Measurements from ENCODE around the gene EXOC3L2. TPM values are rescaled to one million over a fixed set of nuclear protein-coding genes. Genes with fewer than 3 reads are reported as not detected.

Gene EXOC3L2
- total RNA-seq, 1 experiment from 2014 or later: not detected

DNA sequence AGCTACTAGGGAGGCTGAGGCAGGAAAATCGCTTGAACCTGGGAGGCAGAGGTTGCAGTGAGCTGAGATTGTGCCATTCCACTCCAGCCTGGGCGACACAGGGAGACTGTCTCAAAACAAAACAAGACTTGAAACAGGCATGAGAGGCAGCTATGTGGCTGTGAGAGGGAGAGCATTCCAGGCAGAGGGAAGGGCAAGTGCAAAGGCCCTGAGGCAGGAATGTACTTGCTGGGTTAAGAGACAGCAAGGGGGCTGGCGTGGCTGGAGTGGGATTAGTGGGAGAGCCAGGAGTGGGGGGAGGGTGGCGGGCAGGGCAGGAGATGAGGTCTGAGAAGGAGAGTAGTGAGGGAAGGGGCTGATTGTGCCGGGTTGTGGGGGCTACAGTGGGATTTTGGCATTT lies 21.3 kb downstream of the EXOC3L2 start:
- no peak overlapping the region for H3K9ac ChIP-seq (ENCODE audit: low read length)
- H3K4me2 ChIP-seq (ENCODE audit: low read depth, low read length, poor library complexity, severe bottlenecking): no peak overlapping the region
- no peaks in the 10 kb centered on the region for H3K4me1 ChIP-seq (ENCODE audit: low read length)
- H3K36me3 ChIP-seq (ENCODE audit: insufficient read depth, low read length): no peaks in the 10 kb centered on the region
- DNase-seq: no peak
- no peaks in the 10 kb centered on the region for H3K79me2 ChIP-seq (ENCODE audit: low read length)
- H4K20me1 ChIP-seq (ENCODE audit: insufficient read depth, low read depth, low read length): no peaks in the 10 kb centered on the region
- H2AFZ ChIP-seq (ENCODE audit: low read length): no peak overlapping the region
- no peak overlapping the region for H3K27ac ChIP-seq (ENCODE audit: low read length)
- no peaks in the 10 kb centered on the region for H3K9me2 ChIP-seq (replicated peaks; ENCODE audit: insufficient read depth, low read length)
- no peaks in the 10 kb centered on the region for H3K9me3 ChIP-seq (ENCODE audit: low read length)
- H3K4me3 ChIP-seq (ENCODE audit: low read length): no peak overlapping the region
- no peaks in the 10 kb centered on the region for H3K27me3 ChIP-seq (ENCODE audit: low read length)

DNA sequence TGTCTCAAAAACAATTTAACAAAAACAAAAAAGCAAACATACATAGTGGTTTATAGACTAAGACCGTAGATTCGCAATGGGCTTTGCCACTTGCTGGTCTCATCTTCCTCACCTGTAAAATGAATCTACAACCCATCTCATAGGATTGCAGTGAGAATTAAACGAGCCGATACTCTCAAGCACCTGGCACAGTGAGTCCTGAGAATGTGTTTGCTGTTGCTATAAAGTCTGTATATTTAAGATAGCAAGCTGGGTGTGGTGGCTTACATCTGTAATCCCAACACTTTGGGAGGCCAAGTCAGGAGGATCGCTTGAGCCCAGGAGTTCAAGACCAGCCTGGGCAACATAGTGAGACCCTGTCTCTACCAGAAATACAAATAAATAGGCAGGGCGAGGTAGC lies 22.5 kb downstream of the EXOC3L2 start:
- H3K4me2 ChIP-seq (ENCODE audit: low read depth, low read length, poor library complexity, severe bottlenecking): no peak overlapping the region
- H3K9me2 ChIP-seq (replicated peaks; ENCODE audit: insufficient read depth, low read length): no peaks in the 10 kb centered on the region
- H3K36me3 ChIP-seq (ENCODE audit: insufficient read depth, low read length): no peaks in the 10 kb centered on the region
- H3K9ac ChIP-seq (ENCODE audit: low read length): no peak overlapping the region
- H3K4me1 ChIP-seq (ENCODE audit: low read length): no peaks in the 10 kb centered on the region
- no peak overlapping the region for H2AFZ ChIP-seq (ENCODE audit: low read length)
- no peak overlapping the region for H3K4me3 ChIP-seq (ENCODE audit: low read length)
- no peaks in the 10 kb centered on the region for H3K27me3 ChIP-seq (ENCODE audit: low read length)
- H3K9me3 ChIP-seq (ENCODE audit: low read length): no peaks in the 10 kb centered on the region
- H3K27ac ChIP-seq (ENCODE audit: low read length): no peak overlapping the region
- no peaks in the 10 kb centered on the region for H4K20me1 ChIP-seq (ENCODE audit: insufficient read depth, low read depth, low read length)
- H3K79me2 ChIP-seq (ENCODE audit: low read length): no peaks in the 10 kb centered on the region
- no peak for DNase-seq

DNA sequence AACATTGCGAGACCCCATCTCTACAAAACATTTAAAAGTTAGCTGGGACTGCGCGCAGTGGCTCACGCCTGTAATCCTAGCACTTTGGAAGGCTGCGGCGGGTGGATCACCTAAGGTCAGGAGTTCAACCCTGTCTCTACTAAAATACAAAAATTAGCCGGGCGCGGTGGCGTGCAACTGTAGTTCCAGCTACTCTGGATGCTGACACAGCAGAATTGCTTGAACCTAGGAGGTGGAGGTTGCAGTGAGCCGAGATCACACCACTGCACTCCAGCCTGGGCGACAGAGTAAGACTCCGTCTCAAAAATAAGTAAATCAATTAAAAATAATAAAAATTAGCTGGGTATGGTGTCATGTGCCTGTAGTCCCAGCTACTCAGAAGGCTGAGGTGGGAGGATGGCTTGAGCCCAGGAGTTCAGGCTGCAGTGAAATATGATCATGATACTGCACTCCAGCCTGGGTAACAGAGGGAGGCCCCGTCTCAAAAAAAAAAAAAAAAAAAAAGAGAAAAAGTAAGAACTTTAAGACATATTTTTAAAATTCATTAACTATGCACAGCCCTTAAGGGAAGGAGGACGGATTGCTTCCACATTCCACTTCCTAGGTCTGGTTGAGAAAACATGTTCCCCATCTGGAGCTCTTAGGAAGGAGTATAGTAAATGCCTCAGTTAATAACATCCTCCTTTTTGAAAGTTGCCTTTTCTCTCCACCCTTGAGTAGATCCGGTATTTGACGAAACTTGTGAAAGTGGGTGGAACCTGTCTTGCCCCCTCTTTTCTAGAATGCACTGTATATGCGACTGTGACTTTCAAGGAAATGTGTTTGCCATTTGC lies 26.1 kb downstream of the EXOC3L2 start:
- Histone ChIP-seq H3K9me3 (ENCODE audit: low read length) (no peaks in the 10 kb centered on the region), H2AFZ (ENCODE audit: low read length) (no peak overlapping the region), H3K36me3 (ENCODE audit: insufficient read depth, low read length) (no peaks in the 10 kb centered on the region), H3K27me3 (ENCODE audit: low read length) (no peaks in the 10 kb centered on the region), H3K9me2 (replicated peaks; ENCODE audit: insufficient read depth, low read length) (no peaks in the 10 kb centered on the region), H3K4me1 (ENCODE audit: low read length) (no peaks in the 10 kb centered on the region), H3K4me3 (ENCODE audit: low read length) (no peak overlapping the region), H3K9ac (ENCODE audit: low read length) (no peak overlapping the region), H3K27ac (ENCODE audit: low read length) (no peak overlapping the region), H3K4me2 (ENCODE audit: low read depth, low read length, poor library complexity, severe bottlenecking) (no peak overlapping the region), H4K20me1 (ENCODE audit: insufficient read depth, low read depth, low read length) (no peaks in the 10 kb centered on the region), H3K79me2 (ENCODE audit: low read length) (no peaks in the 10 kb centered on the region)
- no peak for DNase-seq

DNA sequence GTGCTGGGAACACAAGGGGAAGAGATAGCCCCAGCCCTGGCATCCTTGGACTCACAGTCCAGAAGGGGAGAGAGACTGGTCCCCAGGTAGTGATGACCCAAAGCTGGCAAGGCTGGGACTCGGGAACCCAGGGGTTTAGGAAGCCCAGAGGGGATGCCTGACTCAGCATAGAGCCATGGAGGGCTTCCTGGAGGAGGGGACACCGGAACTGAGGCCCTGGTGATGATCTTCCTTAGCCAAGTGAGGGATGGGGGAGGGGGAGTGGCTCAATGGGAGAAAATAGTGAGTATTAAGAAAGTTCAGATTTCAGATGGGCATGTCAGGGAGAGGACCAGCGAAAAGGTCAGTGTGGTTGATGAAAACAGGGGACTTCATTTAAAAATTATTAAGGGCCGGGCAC lies 26.8 kb downstream of the EXOC3L2 start:
- no peaks in the 10 kb centered on the region for H3K9me3 ChIP-seq (ENCODE audit: low read length)
- no peaks in the 10 kb centered on the region for H3K4me1 ChIP-seq (ENCODE audit: low read length)
- no peak overlapping the region for H3K4me3 ChIP-seq (ENCODE audit: low read length)
- no peak overlapping the region for H3K27ac ChIP-seq (ENCODE audit: low read length)
- H3K79me2 ChIP-seq (ENCODE audit: low read length): no peaks in the 10 kb centered on the region
- no peak overlapping the region for H3K4me2 ChIP-seq (ENCODE audit: low read depth, low read length, poor library complexity, severe bottlenecking)
- no peaks in the 10 kb centered on the region for H4K20me1 ChIP-seq (ENCODE audit: insufficient read depth, low read depth, low read length)
- no peak for DNase-seq
- no peak overlapping the region for H2AFZ ChIP-seq (ENCODE audit: low read length)
- H3K36me3 ChIP-seq (ENCODE audit: insufficient read depth, low read length): no peaks in the 10 kb centered on the region
- H3K9ac ChIP-seq (ENCODE audit: low read length): no peak overlapping the region
- no peaks in the 10 kb centered on the region for H3K9me2 ChIP-seq (replicated peaks; ENCODE audit: insufficient read depth, low read length)
- no peaks in the 10 kb centered on the region for H3K27me3 ChIP-seq (ENCODE audit: low read length)

DNA sequence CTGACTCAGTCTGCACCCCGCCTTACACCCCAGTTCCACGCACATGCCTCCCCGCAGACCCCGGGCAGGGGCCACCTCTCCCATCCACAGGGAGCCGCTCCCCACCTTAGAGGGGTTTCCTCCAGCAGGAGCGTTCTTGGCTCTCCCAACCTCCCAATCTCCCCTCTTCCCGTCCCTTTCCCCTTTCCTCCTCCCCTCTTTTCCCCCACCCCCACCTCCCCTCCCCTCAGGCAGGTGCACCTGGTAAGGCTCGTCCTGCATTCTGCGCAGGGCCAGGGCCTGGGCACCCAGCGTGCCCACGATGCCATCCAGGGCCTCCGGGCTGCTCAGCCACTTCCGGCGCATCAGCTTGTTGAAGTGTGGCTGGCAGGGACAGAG lies 27.3 kb downstream of the EXOC3L2 start:
- Histone ChIP-seq H3K9ac (ENCODE audit: low read length) (no peak overlapping the region), H3K4me2 (ENCODE audit: low read depth, low read length, poor library complexity, severe bottlenecking) (no peak overlapping the region), H3K9me2 (replicated peaks; ENCODE audit: insufficient read depth, low read length) (no peaks in the 10 kb centered on the region), H3K4me3 (ENCODE audit: low read length) (no peak overlapping the region), H4K20me1 (ENCODE audit: insufficient read depth, low read depth, low read length) (no peaks in the 10 kb centered on the region), H3K9me3 (ENCODE audit: low read length) (no peaks in the 10 kb centered on the region), H3K79me2 (ENCODE audit: low read length) (no peaks in the 10 kb centered on the region), H3K4me1 (ENCODE audit: low read length) (no peaks in the 10 kb centered on the region), H2AFZ (ENCODE audit: low read length) (no peak overlapping the region), H3K27me3 (ENCODE audit: low read length) (no peaks in the 10 kb centered on the region), H3K27ac (ENCODE audit: low read length) (no peak overlapping the region), H3K36me3 (ENCODE audit: insufficient read depth, low read length) (no peaks in the 10 kb centered on the region)
- DNase-seq: no peak

DNA sequence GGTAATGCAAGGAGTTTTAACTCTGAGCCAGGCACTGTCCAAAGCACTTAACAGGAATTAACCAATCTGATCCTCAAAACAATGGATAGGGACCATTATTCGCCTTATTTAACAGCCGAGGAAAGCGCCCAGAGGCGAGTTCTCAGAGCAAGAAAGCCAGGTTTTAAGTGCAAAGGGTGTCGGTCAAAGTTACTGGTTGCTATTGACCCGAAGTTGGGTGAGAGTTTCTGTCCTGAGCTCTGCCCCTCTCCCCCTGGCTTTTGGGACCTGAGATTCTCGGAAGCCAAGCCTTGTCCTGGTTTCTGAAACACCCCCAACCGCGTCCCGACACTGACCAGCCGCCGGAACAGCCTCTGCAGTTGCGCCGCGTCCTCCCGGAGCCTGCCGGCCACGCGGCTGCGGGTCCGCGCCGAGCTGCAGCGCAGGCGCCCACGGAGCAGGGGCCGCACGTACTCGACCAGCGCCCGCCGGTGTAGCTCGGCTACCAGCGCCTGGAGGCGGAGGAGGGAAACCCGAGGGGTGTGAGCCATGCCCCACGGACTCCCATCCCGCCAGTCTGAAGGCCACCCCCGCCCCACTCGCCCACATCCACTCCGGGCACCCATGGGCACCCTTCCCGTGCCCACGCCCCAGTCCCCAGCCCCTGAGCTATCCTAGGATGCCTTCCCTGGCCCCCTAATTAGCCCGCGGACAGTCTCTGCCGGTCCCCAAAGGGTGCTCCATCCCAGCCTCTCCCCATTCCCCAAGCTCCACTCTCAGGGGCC lies 27.8 kb downstream of the EXOC3L2 start:
- no peaks in the 10 kb centered on the region for H3K27me3 ChIP-seq (ENCODE audit: low read length)
- H3K4me1 ChIP-seq (ENCODE audit: low read length): no peaks in the 10 kb centered on the region
- no peaks in the 10 kb centered on the region for H3K9me3 ChIP-seq (ENCODE audit: low read length)
- DNase-seq: no peak
- no peak overlapping the region for H3K9ac ChIP-seq (ENCODE audit: low read length)
- H3K36me3 ChIP-seq (ENCODE audit: insufficient read depth, low read length): no peaks in the 10 kb centered on the region
- no peak overlapping the region for H3K27ac ChIP-seq (ENCODE audit: low read length)
- no peak overlapping the region for H3K4me3 ChIP-seq (ENCODE audit: low read length)
- no peaks in the 10 kb centered on the region for H3K79me2 ChIP-seq (ENCODE audit: low read length)
- no peaks in the 10 kb centered on the region for H3K9me2 ChIP-seq (replicated peaks; ENCODE audit: insufficient read depth, low read length)
- H2AFZ ChIP-seq (ENCODE audit: low read length): no peak overlapping the region
- no peaks in the 10 kb centered on the region for H4K20me1 ChIP-seq (ENCODE audit: insufficient read depth, low read depth, low read length)
- H3K4me2 ChIP-seq (ENCODE audit: low read depth, low read length, poor library complexity, severe bottlenecking): no peak overlapping the region

DNA sequence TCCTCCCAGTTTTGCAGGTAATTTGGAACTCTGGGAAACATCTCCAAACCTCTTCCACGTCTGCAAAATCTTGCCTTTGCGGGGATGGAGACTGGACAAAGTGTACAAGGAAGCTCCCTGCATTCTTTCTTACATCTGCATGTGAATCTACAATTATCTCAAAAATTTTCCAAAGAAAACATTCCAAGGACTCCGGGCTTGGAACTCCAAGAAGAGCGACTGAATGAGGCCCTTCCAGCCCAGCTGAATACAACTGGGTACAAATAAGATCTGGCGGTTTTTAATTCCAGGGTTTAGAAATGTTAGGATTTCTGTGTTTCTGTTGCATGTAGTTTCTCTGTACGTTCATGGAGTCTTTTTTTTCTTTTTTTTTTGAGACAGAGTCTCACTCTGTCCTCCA lies 28.5 kb downstream of the EXOC3L2 start:
- H3K9ac ChIP-seq (ENCODE audit: low read length): no peak overlapping the region
- no peaks in the 10 kb centered on the region for H3K4me1 ChIP-seq (ENCODE audit: low read length)
- no peak overlapping the region for H3K4me2 ChIP-seq (ENCODE audit: low read depth, low read length, poor library complexity, severe bottlenecking)
- H3K36me3 ChIP-seq (ENCODE audit: insufficient read depth, low read length): no peaks in the 10 kb centered on the region
- H3K9me2 ChIP-seq (replicated peaks; ENCODE audit: insufficient read depth, low read length): no peaks in the 10 kb centered on the region
- no peak overlapping the region for H3K27ac ChIP-seq (ENCODE audit: low read length)
- no peak overlapping the region for H3K4me3 ChIP-seq (ENCODE audit: low read length)
- no peak for DNase-seq
- H3K27me3 ChIP-seq (ENCODE audit: low read length): no peaks in the 10 kb centered on the region
- no peak overlapping the region for H2AFZ ChIP-seq (ENCODE audit: low read length)
- H3K79me2 ChIP-seq (ENCODE audit: low read length): no peaks in the 10 kb centered on the region
- H3K9me3 ChIP-seq (ENCODE audit: low read length): no peaks in the 10 kb centered on the region
- H4K20me1 ChIP-seq (ENCODE audit: insufficient read depth, low read depth, low read length): no peaks in the 10 kb centered on the region

DNA sequence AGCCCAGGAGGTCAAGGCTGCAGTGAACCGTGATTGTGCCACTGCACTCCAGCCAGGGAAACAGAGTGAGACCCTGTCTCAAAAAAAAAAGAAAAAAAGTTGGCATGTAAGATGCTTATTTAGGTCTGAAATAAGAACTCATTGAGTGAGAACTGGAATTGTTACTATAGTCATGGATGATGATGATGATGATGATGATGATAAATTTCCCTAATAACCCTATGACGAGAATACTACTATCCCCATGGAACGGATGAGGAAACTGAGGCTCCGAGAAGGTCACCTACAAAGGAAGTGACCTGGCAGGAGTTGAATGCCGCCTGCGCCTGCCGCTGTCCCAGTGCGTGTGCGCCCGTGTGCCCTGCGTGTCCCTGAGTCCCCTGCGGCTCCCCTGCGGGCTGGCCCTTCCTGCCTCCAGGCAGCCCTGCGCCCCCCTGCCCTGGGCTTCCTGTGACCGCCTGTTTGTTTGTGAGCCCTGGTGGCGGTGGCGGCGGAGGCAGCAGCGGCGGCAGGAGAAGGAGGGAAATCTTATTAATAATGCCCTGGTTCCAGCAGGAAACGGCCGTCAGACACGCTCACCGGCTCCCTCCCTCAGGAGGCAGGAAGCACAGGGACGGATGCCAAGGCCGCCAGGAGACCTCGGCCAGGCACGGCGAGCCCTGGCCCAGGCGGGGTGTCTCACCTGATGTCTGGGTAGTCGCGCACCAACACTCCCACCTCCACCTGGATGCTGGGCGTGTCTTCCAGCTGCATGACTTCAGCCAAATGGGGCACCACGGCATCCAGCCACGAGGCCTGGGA lies 29.6 kb downstream of the EXOC3L2 start:
- Histone ChIP-seq H3K9ac (ENCODE audit: low read length) (no peak overlapping the region), H3K27ac (ENCODE audit: low read length) (no peak overlapping the region), H3K4me2 (ENCODE audit: low read depth, low read length, poor library complexity, severe bottlenecking) (no peak overlapping the region)

More for the DNA sequence above, 29.6 kb downstream of the EXOC3L2 start:
- Histone ChIP-seq H3K79me2 (ENCODE audit: low read length) (no peaks in the 10 kb centered on the region), H2AFZ (ENCODE audit: low read length) (no peak overlapping the region), H3K4me1 (ENCODE audit: low read length) (no peaks in the 10 kb centered on the region), H4K20me1 (ENCODE audit: insufficient read depth, low read depth, low read length) (no peaks in the 10 kb centered on the region), H3K36me3 (ENCODE audit: insufficient read depth, low read length) (no peaks in the 10 kb centered on the region), H3K9me2 (replicated peaks; ENCODE audit: insufficient read depth, low read length) (no peaks in the 10 kb centered on the region), H3K27me3 (ENCODE audit: low read length) (no peaks in the 10 kb centered on the region), H3K4me3 (ENCODE audit: low read length) (no peak overlapping the region), H3K9me3 (ENCODE audit: low read length) (no peaks in the 10 kb centered on the region)
- no peak for DNase-seq
